IPS-NIHi7 (cell line): ENCODE measurements around the gene ANKRD11.
"Not testable (repeated sequence)": the region's sequence is repeated elsewhere in the genome, so short reads cannot be mapped to it uniquely, and the experiment has no call there.

Source experiments
- DNase-seq: peaks from one replicate; pipeline ENCODE4 v3.0.0; 2012; ENCODE audit warnings: mixed read lengths; ENCODE audit errors: extremely low spot score

ANKRD11 gene

GRCh38 chr16:89266521-89267134, 223.7 kb downstream of the ANKRD11 start:
- no peak for DNase-seq

DNA sequence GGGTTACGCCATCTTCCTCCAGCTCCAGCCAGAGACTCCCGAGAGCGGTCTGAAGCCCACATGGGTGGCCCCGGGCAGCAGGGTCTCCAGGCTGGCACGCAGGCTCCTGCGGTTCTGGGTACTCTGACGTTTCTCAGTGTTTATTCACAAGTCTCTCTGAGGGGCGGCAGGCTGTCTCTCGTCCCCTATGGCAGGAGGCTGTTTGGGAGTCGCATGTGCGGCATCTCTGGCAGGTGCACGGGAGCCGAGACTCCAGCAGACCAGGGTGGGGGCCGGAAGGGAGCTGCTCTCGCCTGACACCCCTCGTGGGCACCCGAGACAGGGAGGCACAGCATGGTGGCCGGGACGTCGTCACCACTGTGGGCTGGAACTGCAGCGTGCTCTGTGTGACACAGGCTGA, 224.7 kb downstream of the ANKRD11 start:
- no peak for DNase-seq

- no peak for DNase-seq
Observed at GRCh38 chr16:89264800-89265550, 225.4 kb downstream of the ANKRD11 start.

- DNase-seq = no peak
Observed at GRCh38 chr16:89261691-89262563, 228.4 kb downstream of the ANKRD11 start.

DNA sequence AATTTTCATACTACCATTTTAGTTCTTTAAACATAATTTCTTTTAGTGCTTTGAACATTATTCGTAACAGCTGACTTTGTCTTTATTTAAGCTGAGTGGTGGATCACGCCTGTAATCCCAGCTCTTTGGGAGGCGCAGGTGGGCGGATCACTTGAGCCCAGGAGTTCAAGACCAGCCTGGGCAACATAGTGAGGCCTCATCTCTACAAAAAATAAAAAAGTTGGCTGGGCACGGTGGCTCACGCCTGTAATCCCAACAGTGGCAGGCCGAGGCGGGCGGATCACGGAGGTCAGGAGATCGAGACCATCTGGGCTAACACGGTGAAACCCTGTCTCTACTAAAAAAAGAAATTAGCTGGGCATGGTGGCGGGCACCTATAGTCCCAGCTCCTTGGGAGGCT, 230.5 kb downstream of the ANKRD11 start:
- not testable (repeated sequence) for DNase-seq

GRCh38 chr16:89257757-89258465, 232.4 kb downstream of the ANKRD11 start:
- no peak for DNase-seq

DNA sequence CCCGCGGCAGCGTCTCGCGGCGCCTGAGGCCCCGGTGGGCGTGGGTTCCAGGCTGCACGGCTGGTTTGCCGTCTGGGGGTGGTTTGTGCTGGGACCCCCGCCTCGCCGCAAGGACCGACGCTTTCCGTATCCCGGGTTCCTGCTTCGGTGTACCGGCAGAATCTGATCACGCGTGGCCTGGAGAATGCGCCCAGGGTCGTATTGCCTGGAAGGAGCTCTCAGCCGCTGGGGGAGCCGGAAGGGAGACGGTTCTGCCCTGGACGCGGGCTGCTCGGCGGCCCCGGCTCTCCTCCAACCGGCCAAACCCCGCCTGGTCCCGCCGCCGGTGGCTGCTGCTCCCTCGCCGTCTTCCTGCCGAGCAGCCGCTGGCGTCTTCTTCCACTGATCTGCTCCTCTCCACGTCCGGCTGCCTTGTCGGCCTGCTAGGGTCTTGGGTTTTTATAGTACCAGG, 233.1 kb downstream of the ANKRD11 start:
- peak; percentile 56 for DNase-seq

DNA sequence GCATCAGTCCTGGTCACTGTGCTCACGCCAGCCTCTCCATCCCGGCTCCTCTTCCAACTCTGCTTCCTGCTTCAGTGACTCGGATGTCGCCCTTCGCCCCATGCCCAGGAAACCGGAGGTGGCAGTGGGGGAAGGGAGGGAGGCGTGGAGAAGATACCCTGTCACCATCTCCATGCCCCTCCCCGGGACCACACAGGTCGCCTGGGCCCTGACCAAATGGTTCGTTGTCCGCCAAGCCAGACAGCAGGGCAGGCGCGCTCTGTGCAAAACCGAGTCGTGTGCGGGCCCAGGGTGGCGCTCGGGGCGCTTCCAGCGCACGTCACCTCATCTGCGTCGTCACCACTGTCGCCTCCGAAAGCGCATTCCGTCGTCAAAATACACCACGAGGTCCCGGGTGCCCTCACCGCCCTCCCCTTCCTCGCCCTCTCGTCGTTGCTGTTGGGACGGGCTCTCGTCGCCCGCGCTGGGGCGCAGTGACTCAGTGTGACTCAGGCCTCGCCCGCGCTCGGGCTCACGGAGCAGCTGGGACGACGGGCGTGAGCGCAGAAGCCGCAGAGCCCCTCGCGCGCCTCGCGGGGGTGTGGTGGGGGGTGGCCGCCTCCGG, 233.6 kb downstream of the ANKRD11 start:
- peak; percentile 70 for DNase-seq

GRCh38 chr16:89253548-89254287, 236.6 kb downstream of the ANKRD11 start:
- DNase-seq = no peak

DNA sequence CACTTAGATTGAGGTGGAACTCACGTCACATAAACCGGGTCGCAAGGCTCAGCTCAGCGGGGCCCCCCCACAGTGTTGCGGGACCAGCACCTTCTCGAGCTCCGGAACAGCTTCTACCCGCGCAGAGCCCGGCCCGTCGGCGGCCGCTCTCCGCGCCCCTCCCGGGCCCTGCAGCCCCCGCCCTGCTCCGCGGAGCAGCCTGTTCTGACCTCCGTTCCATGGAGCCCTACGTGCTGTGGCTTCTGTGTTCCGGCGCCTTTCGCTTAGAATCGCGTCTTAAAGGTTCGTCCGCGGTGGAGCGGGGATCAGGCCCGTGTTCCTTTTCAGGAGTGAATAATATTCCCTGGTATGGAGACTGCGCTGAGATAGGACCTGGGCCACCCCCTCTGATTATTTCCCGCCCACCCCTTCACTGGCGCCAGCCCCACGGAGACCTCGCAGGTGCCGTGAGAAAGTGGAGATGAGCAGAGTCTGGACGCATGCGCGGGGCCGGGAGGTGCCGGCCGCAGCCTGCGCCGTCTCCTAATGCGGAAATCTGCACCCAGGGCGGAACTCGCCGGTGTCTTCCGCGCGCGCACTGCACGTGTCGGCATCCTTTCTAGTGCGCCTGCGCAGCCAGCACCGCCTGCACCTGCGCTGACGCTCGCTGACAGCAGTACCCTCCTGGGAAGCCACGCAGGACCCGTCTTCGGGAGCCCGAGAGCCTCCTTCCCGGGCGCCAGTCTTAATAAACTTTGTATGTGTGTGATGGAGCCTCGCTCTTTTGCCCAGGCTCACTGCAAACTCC, 242.0 kb downstream of the ANKRD11 start:
- DNase-seq = no peak

- DNase-seq = not testable (repeated sequence)
Observed at GRCh38 chr16:89247734-89248075, 242.7 kb downstream of the ANKRD11 start.

DNA sequence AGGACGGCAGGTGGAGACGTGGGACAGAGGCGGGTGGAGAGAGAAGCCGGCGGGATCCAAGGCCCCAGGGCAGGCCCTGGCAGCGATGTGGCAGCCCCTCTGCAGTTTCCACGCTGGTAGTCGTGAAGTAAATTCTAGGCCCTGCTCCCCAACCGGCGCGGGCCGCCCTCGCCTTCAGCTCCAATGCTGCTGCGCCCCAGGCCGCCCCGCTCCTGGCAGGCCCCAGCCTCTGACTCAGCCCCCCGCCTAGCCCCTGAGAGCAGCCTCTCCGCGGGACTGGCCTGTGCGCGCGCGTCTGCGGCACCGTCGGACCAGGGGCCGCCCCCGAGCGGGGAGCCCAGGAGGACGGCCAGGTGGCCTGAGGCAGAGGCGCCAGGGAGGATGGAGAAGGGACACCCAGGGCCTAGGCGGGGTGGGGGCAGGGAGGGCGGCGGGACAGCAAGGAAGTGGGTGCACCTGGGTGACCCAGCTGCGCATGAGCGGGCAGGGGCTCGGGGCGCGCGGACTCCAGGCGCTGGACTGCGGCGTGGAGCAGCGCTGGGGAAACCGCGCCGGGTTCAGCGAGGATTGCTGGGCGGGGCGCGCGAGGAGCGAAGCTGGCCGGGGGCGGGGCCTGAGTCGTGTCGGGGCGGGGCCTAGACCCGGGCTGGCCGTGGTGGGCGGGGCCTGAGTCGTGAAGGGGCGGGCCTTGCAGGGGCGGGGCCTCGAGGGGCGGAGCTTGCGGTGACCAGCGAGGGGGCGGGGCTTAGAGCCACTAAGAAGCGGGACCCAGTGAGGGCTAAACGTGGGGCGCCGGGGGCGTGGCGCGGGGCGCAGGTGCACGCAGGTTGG, 243.2 kb downstream of the ANKRD11 start:
- peak; percentile 95 for DNase-seq

- DNase-seq = no peak
Observed at GRCh38 chr16:89246383-89246902, 243.9 kb downstream of the ANKRD11 start.

DNA sequence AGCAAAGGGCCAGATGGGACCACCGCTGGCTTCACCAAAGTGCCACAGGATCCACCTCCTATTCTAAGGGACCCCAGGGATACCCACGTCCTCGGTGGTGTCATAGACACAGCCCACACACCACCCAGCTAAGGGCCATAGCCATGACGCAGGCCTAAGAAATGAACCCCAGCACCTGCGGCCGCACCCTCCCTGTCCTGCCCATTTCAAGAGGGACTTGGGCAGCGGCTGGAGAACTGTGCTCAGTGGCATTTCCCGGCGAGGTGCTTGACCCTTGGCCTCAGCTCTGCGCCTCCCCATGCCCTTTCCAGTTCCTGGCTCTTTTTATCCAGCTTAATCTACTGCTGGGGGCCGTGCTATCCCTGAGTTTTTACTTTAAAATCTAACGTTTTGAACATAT, 245.6 kb downstream of the ANKRD11 start:
- DNase-seq = no peak

DNA sequence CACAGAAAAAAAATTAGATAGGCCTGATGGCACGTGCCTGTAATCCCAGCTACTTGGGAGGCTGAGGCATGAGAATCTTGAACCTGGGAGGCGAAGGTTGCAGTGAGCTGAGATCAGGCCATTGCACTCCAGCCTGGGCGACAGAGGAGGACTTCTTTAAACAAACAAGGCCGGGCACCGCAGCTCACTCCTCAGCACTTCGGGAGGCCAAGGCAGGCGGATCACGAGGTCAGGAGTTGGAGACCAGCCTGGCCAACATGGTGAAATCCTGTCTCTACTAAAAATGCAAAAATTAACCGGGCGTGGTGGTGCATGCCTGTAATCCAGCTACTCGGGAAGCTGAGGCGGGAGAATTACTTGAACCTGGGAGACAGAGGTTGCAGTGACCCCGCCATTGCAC, 246.1 kb downstream of the ANKRD11 start:
- not testable (repeated sequence) for DNase-seq

DNA sequence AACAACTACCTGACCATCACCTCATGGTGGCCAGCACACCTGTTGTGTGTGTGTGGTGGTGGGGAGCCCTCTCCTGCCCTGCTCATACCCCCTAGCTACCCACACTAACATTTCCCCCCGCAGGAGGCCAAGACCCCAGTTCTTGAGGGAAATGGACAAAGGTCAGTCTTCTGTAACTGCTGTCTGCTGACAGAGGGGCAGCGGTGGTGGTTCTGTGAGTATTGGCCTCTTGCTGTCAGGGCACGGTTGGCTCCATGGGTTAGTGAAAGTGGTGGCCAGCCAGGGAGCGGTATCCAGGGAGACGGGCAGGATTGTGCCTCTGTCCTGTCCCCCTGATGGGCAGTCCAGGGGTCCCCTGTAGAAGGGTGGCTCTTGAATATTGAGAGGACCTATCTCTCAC, 246.7 kb downstream of the ANKRD11 start:
- no peak for DNase-seq

DNA sequence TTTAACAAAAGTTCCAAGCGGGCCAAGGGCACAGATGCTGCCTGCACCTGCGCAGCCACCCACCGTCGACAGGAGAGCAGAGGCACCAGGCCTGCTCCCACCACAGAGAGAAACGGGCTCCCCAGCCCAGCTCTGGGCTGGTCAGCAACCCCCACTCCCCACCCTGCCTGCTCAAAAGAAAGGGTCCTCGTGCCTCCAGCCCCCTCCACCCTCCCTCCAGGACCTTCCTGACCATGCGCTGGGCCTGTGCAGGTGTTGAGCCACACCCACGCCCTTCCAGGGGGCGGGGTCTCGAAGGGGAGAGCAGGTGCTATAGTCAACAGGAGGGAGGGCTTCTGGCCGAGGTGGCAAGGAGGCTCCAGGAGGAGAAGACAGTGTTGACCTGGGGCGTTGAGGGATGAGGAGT, 247.6 kb downstream of the ANKRD11 start:
- DNase-seq = no peak

GRCh38 chr16:89241187-89242007, 249.0 kb downstream of the ANKRD11 start:
- DNase-seq = peak; percentile 78
